ENCODE results near the gene TSNAXIP1. TPM values are rescaled to one million over a fixed set of nuclear protein-coding genes. Genes with fewer than 3 reads are reported as not detected.
A peak's percentile ranks its signal among the peaks of the same experiment; 100 is the strongest.

Gene TSNAXIP1
- total RNA-seq, 4 donors from 2014 or later: 0.89 to 2.4 (median 1.6) TPM

DNA sequence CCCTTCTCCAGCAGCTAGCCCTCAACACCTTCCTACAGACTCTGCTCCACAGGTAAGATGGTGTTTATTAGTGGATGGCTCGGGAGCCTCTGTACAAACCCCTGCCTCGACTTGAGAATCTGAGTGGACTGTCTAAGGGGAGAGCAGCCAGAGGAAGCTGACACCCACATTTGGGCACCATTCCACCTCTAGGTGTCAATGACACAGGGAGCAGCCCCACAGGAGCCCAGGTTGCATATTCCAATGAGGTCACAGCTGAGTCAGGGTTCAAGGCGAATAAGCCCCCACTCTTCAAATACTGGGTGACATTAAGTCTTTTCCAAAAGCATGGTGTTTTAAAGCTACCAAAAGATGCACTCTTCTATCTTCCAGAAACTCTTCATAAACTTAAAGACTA, 32.2 kb upstream of the TSNAXIP1 start:
- H3K27me3 ChIP-seq: no peaks in the 10 kb centered on the region
- H3K4me1 ChIP-seq: peaks cover 2 to 26% (median 15%) of the 10 kb centered on the region in 3 donors
- no peaks in the 10 kb centered on the region for H3K9me3 ChIP-seq
- H3K27ac ChIP-seq: peak overlapping the region in 1 of 4 donors; percentile 15
- TF ChIP-seq POLR2AphosphoS5 (IDR thresholded peaks at IDR 0.05) (no peak), POLR2A (IDR thresholded peaks at IDR 0.05) (no peak), EP300 (IDR thresholded peaks at IDR 0.05) (no peak)
- TF ChIP-seq, protein P1, sequence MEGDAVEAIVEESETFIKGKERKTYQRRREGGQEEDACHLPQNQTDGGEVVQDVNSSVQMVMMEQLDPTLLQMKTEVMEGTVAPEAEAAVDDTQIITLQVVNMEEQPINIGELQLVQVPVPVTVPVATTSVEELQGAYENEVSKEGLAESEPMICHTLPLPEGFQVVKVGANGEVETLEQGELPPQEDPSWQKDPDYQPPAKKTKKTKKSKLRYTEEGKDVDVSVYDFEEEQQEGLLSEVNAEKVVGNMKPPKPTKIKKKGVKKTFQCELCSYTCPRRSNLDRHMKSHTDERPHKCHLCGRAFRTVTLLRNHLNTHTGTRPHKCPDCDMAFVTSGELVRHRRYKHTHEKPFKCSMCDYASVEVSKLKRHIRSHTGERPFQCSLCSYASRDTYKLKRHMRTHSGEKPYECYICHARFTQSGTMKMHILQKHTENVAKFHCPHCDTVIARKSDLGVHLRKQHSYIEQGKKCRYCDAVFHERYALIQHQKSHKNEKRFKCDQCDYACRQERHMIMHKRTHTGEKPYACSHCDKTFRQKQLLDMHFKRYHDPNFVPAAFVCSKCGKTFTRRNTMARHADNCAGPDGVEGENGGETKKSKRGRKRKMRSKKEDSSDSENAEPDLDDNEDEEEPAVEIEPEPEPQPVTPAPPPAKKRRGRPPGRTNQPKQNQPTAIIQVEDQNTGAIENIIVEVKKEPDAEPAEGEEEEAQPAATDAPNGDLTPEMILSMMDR (IDR thresholded peaks at IDR 0.05): no peak
- 67% methylated on average over 1 of the region's 3 CpGs; no CpG with 5 or more reads in 1 of the 2 donors for WGBS, 2 donors (ENCODE audit: low coverage in 1 of 2)
- no peak for ATAC-seq
- no peak overlapping the region for H3K4me3 ChIP-seq
- peaks cover 0 to 24% of the 10 kb centered on the region in 2 donors for H3K36me3 ChIP-seq

DNA sequence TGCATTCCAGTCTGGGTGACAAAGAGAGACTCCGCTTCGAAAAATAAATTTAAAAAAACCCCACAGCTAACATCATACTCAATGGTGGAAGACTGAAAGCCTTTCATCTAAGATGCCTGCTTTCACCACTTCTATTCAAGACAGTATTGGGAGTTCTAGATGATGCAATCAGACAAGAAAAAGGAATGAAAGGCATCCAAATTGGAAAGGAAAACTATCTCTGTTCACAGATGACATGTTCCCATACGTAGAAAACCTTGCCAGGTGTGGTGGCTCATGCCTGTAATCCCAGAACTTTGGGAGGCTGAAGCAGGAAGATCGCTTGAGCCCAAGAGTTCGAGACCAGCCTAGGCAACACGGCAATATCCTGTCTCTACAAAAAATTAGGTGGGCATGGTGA, 31.4 kb upstream of the TSNAXIP1 start:
- no peaks in the 10 kb centered on the region for H3K9me3 ChIP-seq
- no peak overlapping the region for H3K4me3 ChIP-seq
- H3K36me3 ChIP-seq: peaks cover 0 to 16% of the 10 kb centered on the region in 2 donors
- no peak overlapping the region for H3K27ac ChIP-seq
- no peaks in the 10 kb centered on the region for H3K27me3 ChIP-seq
- TF ChIP-seq, protein P1 (IDR thresholded peaks at IDR 0.05): no peak
- no peak for TF ChIP-seq EP300 (IDR thresholded peaks at IDR 0.05)
- WGBS, 2 donors (ENCODE audit: low coverage in 1 of 2): 93 to 95% methylated on average over 3 to 4 of the region's 6 CpGs
- ATAC-seq: no peak
- H3K4me1 ChIP-seq: peaks cover 2 to 26% (median 15%) of the 10 kb centered on the region in 3 donors

DNA sequence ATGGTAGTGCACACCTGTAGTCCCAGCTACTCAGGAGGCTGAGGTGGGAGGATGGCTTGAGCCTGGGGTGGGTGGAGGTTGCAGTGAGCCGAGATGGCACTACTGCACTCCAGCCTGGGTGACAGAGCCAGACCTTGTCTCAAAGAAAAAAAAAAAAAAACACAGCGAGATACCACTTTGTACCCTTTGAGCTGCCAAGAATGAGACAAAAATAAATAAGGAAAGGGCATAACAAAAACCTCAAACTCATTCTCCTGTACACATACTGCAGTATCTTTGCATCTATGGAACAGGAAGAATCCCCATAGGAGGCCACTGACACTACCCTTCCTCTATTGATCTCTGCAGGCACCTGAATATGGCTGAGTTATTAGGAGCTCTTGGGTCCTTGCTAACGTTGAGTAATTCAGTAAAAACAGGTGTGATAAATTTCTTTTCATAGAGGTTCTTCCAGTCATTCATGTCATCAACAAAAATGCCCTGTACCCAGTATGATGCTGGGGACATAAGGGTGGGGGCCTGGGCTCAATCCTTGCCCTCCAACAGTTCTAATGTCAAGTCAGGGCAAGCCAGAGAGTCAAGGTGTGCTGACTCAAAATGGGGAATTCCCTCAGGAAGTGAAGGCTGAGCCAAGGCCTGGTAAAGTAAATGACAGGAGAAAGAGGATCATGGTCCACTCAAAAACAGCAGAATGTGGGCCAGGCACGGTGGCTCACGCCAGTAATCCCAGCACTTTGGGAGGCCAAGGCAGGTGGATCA, 27.3 kb upstream of the TSNAXIP1 start:
- 77 to 87% methylated on average over 4 to 5 of the region's 5 CpGs for WGBS, 2 donors (ENCODE audit: low coverage in 1 of 2)
- no peak for ATAC-seq
- TF ChIP-seq POLR2AphosphoS5 (IDR thresholded peaks at IDR 0.05) (no peak), EP300 (IDR thresholded peaks at IDR 0.05) (no peak), POLR2A (IDR thresholded peaks at IDR 0.05) (no peak)
- TF ChIP-seq, protein P1 (IDR thresholded peaks at IDR 0.05): no peak
- H3K27me3 ChIP-seq: no peaks in the 10 kb centered on the region
- H3K36me3 ChIP-seq: peaks cover 0 to 11% of the 10 kb centered on the region in 2 donors
- no peak overlapping the region for H3K27ac ChIP-seq
- peaks cover 0 to 2% (median under 1%) of the 10 kb centered on the region in 3 donors for H3K4me1 ChIP-seq
- H3K9me3 ChIP-seq: no peaks in the 10 kb centered on the region
- H3K4me3 ChIP-seq: no peak overlapping the region

DNA sequence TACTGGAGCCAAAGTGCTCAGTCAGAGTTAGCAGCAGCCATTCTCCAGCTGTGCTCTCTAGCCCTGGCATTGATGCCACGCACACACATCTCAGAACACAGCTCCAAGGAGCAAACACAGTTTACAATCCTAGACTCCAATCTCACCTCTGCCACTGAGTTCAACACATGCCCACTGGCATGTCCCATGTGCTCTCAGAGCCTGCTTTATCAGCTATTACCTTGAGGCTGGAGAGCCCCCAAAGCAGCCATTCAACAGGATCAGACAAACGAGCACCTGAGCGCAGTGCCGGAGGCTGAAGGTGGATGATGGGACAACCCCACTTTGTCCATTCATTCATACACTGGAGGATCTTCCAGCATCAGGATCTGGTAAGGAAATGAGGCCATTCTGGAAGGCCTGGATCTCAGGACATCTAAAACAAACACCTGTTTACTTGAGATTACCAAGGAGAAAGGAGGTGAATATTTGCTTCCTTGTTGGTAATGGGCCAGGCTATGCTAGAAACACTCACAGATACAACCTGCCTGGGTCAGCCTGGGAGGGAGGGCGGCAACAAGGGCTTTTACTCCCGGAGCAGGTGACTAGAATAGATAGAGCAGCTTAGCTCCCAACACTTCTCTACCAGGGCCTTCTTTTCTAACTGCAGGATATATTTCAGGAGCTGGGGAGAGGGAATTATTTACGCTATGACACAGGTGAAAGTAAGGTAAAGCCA, 25.7 kb upstream of the TSNAXIP1 start:
- H3K4me3 ChIP-seq: no peak overlapping the region
- no peaks in the 10 kb centered on the region for H3K27me3 ChIP-seq
- no peak overlapping the region for H3K27ac ChIP-seq
- no peak for ATAC-seq
- no peaks in the 10 kb centered on the region for H3K9me3 ChIP-seq
- WGBS, 2 donors (ENCODE audit: low coverage in 1 of 2): 81 to 97% methylated on average over 4 to 5 of the region's 7 CpGs
- peaks cover 0 to 11% of the 10 kb centered on the region in 2 donors for H3K36me3 ChIP-seq
- TF ChIP-seq EP300 (IDR thresholded peaks at IDR 0.05) (no peak), POLR2A (IDR thresholded peaks at IDR 0.05) (no peak), POLR2AphosphoS5 (IDR thresholded peaks at IDR 0.05) (no peak)
- TF ChIP-seq, protein P1 (IDR thresholded peaks at IDR 0.05): no peak
- no peaks in the 10 kb centered on the region for H3K4me1 ChIP-seq
